ENCODE measurements around the gene TNIK.

Gene TNIK

DNA sequence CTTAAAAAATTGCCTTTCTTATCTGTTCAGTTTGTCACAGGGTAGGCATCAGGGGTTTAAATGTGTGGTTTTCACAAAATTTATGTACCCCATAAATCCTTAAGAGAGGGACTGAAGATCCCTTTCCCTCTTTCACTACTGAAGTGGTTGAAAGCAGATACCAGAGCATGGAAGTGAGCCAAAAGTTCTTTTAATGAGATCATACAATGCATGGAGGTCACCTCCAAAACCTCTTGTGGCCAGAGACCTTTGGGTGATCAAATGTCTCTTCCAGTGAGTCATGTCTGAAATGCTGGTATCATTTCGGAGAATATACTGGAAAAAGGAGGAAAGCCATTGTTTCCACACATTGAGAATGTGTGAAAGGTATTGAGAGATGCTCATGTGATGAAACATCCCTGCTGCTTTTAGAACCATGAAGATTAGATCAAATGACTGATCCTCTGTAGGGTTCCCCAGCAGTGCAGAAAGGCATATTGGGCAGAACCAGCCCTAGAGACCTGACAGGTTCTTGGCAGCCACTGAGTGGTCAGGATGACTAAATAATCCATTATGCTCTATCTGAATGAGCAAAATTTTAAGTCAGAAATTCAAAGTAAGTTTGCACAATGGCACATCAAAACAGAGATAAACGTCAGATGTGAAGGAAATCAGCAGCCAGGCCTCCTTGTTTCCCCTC, 267.9 kb downstream of the TNIK start:
- DNase-seq (ENCODE audit: low read depth): peak; percentile 68
- H3K9me3 ChIP-seq (ENCODE audit: control insufficient read depth, low read length): no peaks in the 10 kb centered on the region
- H3K4me1 ChIP-seq (ENCODE audit: control insufficient read depth, insufficient read depth, low read length): peaks cover 11% of the 10 kb centered on the region
- no peaks in the 10 kb centered on the region for H3K36me3 ChIP-seq (ENCODE audit: control insufficient read depth, insufficient read depth, low read length, severe bottlenecking)
- H3K9ac ChIP-seq (ENCODE audit: low read length): no peak overlapping the region
- no peaks in the 10 kb centered on the region for H3K27me3 ChIP-seq (replicated peaks; ENCODE audit: control insufficient read depth, insufficient read depth, low read length)
- H3K4me3 ChIP-seq (ENCODE audit: low read length): no peak overlapping the region

DNA sequence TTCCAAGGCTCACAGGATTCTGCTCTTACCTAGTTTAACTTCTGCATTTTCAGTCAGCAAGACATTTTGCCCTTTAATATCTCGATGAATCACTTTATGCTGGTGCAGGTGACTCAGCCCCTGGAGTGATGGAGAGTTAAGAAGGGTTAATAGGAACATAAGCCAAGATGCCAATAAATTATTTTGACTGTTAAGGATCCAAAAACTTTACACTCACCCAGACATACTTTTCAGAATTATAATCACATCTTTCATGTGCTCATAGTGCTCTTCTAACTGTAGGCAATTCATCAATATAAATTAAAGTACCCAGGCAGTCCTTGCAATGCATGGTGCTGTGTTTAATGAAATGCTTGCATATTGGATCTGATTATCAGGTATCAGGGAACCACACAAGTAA, 269.5 kb downstream of the TNIK start:
- H3K36me3 ChIP-seq (ENCODE audit: control insufficient read depth, insufficient read depth, low read length, severe bottlenecking): no peaks in the 10 kb centered on the region
- peaks cover 26% of the 10 kb centered on the region for H3K4me1 ChIP-seq (ENCODE audit: control insufficient read depth, insufficient read depth, low read length)
- no peak overlapping the region for H3K4me3 ChIP-seq (ENCODE audit: low read length)
- no peak for DNase-seq (ENCODE audit: low read depth)
- H3K27me3 ChIP-seq (replicated peaks; ENCODE audit: control insufficient read depth, insufficient read depth, low read length): no peaks in the 10 kb centered on the region
- no peaks in the 10 kb centered on the region for H3K9me3 ChIP-seq (ENCODE audit: control insufficient read depth, low read length)
- no peak overlapping the region for H3K9ac ChIP-seq (ENCODE audit: low read length)

DNA sequence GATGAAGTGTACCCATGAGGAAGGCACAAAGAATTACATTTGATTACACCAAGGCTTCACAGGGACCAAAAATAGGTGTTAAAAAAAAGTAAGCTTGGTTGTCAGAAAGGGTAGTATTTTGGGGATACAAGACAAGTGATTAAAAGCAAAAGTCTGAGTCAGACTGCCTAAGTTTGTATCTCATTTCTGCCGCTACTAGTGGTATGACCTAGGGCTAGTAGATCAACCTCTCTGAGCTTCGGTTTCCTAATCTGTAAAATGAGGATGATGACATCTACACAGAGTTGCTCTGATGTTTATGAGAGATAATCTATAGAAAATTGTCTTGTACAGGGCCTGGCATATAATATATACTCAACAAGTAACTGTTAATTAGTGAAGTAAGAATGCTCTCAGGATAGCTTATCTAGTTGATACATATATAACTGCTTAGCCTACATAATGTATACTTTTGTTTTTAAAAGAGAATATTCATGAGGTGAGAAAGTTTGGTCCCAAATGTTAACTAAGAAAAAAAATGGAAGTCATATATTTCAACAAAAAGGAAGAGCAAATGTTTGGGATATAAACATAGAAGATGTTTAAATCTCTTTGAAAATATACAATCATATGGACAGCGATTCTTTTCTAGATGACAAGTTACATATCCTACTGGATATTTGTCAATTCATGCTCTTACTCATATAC, 270.7 kb downstream of the TNIK start:
- Histone ChIP-seq H3K27me3 (replicated peaks; ENCODE audit: control insufficient read depth, insufficient read depth, low read length) (no peaks in the 10 kb centered on the region), H3K4me1 (ENCODE audit: control insufficient read depth, insufficient read depth, low read length) (peaks cover 26% of the 10 kb centered on the region), H3K9ac (ENCODE audit: low read length) (no peak overlapping the region), H3K4me3 (ENCODE audit: low read length) (no peak overlapping the region), H3K9me3 (ENCODE audit: control insufficient read depth, low read length) (no peaks in the 10 kb centered on the region), H3K36me3 (ENCODE audit: control insufficient read depth, insufficient read depth, low read length, severe bottlenecking) (no peaks in the 10 kb centered on the region)
- no peak for DNase-seq (ENCODE audit: low read depth)

DNA sequence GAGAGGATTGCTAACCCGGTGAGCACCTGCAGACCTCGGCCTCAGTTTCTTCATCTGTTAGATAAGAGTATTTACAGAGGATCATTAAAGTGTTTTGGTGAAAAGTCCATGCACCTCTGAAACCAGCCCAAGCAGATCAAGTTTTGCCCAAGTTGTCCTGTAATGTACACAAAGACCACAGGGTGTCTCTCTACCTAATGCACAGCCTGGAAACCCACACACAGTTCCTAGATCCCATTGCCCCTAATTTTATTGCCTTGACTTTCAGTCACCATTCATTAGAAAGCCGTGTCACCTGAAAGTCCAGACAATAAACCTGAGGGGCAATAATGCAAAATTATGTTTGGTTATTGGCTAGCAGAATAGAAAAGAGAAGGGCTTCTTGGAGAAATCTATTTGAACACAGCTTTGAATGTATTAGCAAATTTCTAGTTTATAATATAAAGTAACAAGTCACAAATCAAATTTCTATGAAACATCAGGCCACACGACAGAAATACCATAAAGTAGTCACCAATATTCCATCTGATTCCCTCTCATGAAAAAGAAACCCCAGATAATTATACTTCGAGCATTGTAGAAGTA, 272.4 kb downstream of the TNIK start:
- peak; percentile 73 for DNase-seq (ENCODE audit: low read depth)
- Histone ChIP-seq H3K9me3 (ENCODE audit: control insufficient read depth, low read length) (no peaks in the 10 kb centered on the region), H3K27me3 (replicated peaks; ENCODE audit: control insufficient read depth, insufficient read depth, low read length) (no peaks in the 10 kb centered on the region), H3K36me3 (ENCODE audit: control insufficient read depth, insufficient read depth, low read length, severe bottlenecking) (no peaks in the 10 kb centered on the region), H3K4me3 (ENCODE audit: low read length) (no peak overlapping the region), H3K9ac (ENCODE audit: low read length) (no peak overlapping the region), H3K4me1 (ENCODE audit: control insufficient read depth, insufficient read depth, low read length) (peaks cover 26% of the 10 kb centered on the region)

DNA sequence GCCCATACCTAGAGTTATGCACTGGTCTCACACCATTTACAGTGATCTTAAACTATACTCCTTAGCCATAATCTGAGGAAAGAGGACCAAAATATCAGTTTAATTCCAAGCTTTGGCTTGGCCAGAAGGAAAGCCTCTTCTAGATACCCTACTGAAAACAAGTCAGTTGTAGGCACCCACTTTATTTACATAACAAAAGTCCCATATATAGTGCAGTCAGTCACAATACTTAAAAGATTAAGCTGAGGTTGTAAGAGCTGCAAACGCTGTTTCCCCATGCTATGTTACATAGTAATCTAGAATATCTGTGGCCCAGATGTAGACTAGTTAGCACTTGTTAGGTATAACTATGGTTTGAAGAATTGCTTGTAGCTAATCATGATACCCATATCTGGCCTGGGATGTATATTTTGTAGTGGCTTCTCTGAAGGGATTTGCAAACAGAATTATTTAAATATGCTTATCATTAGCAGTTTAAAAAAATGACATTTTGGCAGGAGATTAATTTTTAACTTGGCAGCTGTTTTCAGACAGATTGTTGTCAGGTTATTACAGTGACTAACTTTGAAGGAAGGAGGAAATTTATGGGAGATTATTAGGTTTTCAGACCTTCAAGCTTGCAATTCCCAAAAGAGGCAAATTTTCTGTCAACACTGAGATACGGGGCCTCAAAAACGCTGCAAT, 273.2 kb downstream of the TNIK start:
- H3K9ac ChIP-seq (ENCODE audit: low read length): no peak overlapping the region
- no peaks in the 10 kb centered on the region for H3K9me3 ChIP-seq (ENCODE audit: control insufficient read depth, low read length)
- H3K36me3 ChIP-seq (ENCODE audit: control insufficient read depth, insufficient read depth, low read length, severe bottlenecking): no peaks in the 10 kb centered on the region
- DNase-seq (ENCODE audit: low read depth): no peak
- no peaks in the 10 kb centered on the region for H3K27me3 ChIP-seq (replicated peaks; ENCODE audit: control insufficient read depth, insufficient read depth, low read length)
- H3K4me3 ChIP-seq (ENCODE audit: low read length): no peak overlapping the region
- peaks cover 24% of the 10 kb centered on the region for H3K4me1 ChIP-seq (ENCODE audit: control insufficient read depth, insufficient read depth, low read length)

DNA sequence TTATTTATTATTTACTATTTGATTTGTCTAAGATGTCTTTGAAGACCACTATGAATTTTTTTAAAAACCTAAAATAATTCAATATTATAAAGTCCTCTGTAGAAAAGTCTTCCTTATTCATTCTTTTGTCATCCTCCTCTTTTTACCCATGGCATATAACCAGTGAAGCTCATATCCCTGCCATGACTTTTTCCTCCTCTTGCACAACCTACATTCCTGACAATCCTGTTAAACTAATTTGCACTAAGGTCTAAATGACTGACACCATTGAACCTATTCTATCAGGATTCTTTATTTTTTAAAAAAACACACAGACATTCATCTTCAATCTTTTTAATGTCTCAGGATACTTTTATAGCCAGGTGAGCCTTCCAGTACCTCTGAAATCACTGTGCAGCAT, 273.8 kb downstream of the TNIK start:
- Histone ChIP-seq H3K36me3 (ENCODE audit: control insufficient read depth, insufficient read depth, low read length, severe bottlenecking) (no peaks in the 10 kb centered on the region), H3K27me3 (replicated peaks; ENCODE audit: control insufficient read depth, insufficient read depth, low read length) (no peaks in the 10 kb centered on the region), H3K4me1 (ENCODE audit: control insufficient read depth, insufficient read depth, low read length) (peaks cover 24% of the 10 kb centered on the region), H3K4me3 (ENCODE audit: low read length) (no peak overlapping the region), H3K9ac (ENCODE audit: low read length) (no peak overlapping the region), H3K9me3 (ENCODE audit: control insufficient read depth, low read length) (no peaks in the 10 kb centered on the region)
- no peak for DNase-seq (ENCODE audit: low read depth)

DNA sequence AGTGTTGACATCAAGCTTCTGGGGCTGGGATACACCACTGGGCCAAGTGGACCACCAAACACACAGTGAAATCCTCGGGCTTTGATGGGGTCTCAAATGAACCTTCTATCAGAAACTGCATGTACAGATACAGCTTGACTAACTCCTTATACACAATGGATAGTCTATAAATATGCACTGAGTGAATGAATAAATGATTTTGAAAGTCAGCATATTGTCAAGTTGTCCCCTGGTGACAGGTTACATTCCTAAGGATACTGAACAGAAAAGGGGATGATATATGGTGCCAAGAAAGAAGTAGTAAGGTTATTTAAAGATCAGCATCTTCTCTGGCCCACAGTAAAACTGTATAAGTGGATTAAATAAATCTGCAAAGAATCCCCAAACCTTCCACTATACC, 274.2 kb downstream of the TNIK start:
- H3K9me3 ChIP-seq (ENCODE audit: control insufficient read depth, low read length): no peaks in the 10 kb centered on the region
- DNase-seq (ENCODE audit: low read depth): no peak
- H3K9ac ChIP-seq (ENCODE audit: low read length): no peak overlapping the region
- no peaks in the 10 kb centered on the region for H3K36me3 ChIP-seq (ENCODE audit: control insufficient read depth, insufficient read depth, low read length, severe bottlenecking)
- H3K4me1 ChIP-seq (ENCODE audit: control insufficient read depth, insufficient read depth, low read length): peaks cover 24% of the 10 kb centered on the region
- H3K27me3 ChIP-seq (replicated peaks; ENCODE audit: control insufficient read depth, insufficient read depth, low read length): no peaks in the 10 kb centered on the region
- H3K4me3 ChIP-seq (ENCODE audit: low read length): no peak overlapping the region

DNA sequence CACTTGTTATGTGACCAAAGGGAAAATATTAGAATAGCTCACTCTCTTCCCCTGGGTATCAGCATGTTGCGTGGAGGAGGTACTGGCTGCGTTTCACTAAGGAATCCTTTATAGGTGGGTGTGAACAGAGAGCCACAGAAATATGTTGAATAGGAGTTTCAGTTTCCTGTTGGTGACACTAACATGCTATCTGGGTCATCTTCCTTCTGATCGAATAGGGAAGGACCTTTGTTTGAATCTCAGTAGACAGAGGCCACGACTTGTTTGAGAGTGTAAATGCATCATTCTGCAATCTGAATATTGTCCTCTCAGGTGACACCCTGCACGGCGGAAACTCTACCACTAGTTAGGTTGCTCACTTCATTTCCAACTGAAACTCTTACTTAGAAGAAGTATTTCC, 275.8 kb downstream of the TNIK start:
- Histone ChIP-seq H3K9ac (ENCODE audit: low read length) (no peak overlapping the region), H3K27me3 (replicated peaks; ENCODE audit: control insufficient read depth, insufficient read depth, low read length) (no peaks in the 10 kb centered on the region), H3K4me1 (ENCODE audit: control insufficient read depth, insufficient read depth, low read length) (peaks cover 24% of the 10 kb centered on the region), H3K9me3 (ENCODE audit: control insufficient read depth, low read length) (no peaks in the 10 kb centered on the region), H3K4me3 (ENCODE audit: low read length) (no peak overlapping the region), H3K36me3 (ENCODE audit: control insufficient read depth, insufficient read depth, low read length, severe bottlenecking) (no peaks in the 10 kb centered on the region)
- no peak for DNase-seq (ENCODE audit: low read depth)

DNA sequence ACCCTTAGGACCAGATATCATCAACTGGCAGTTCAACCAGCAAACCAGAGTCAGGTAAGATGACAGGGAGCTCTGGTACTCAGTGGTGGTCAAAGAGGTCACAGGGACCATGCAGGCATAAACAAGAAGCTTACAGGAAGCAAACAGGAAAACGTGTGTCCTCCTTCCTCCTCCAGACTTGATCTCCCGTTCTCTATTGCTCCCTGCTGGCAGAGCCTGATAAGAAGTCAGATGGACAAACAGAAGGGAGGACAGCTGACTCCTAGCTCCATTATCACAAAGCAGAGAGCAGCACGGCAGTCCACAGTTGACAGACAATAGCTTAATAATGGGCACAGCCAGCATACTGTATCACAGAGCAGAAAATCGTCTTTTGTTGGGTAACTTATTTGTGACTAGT, 277.2 kb downstream of the TNIK start:
- Histone ChIP-seq H3K9me3 (ENCODE audit: control insufficient read depth, low read length) (no peaks in the 10 kb centered on the region), H3K36me3 (ENCODE audit: control insufficient read depth, insufficient read depth, low read length, severe bottlenecking) (no peaks in the 10 kb centered on the region), H3K27me3 (replicated peaks; ENCODE audit: control insufficient read depth, insufficient read depth, low read length) (no peaks in the 10 kb centered on the region), H3K4me3 (ENCODE audit: low read length) (no peak overlapping the region), H3K4me1 (ENCODE audit: control insufficient read depth, insufficient read depth, low read length) (peaks cover 32% of the 10 kb centered on the region), H3K9ac (ENCODE audit: low read length) (no peak overlapping the region)
- DNase-seq (ENCODE audit: low read depth): peak; percentile 59

DNA sequence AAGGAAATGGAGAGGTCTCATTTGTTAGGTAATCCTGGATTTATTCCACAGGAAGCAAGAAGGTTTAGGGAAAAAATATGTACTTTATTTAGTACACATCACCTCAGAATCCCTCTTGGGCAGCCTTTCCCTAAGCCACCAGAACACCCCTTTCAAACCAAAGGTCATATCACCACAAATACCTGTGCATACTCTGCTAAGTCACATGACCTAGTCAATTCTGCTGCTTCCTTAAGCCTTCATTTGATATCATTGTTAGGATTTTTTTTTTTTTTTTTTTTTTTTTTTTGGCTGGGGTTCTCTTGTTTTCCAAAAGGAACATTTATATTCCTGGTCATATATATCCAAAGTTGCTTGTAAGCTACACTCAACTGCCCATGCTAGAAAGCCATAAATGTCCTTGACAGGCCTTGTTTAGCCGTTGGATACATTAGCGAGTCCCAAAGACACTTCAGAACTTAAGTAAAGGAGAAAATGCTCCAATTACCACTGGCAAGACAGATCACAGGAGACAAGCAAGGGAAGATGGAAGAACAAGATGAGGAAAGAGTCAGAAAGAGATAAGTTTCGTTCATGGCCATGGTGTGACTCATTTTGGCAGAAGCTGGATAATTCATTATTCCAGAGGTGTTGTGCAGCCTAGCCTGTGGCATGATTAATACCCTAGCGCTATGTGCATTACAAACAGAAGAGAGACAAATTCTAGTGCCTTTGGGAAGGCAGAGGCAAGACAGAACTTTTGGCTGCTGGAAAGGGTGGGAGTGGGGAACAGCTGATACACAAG, 278.1 kb downstream of the TNIK start:
- no peak for DNase-seq (ENCODE audit: low read depth)
- H3K27me3 ChIP-seq (replicated peaks; ENCODE audit: control insufficient read depth, insufficient read depth, low read length): no peaks in the 10 kb centered on the region
- no peak overlapping the region for H3K9ac ChIP-seq (ENCODE audit: low read length)

DNA sequence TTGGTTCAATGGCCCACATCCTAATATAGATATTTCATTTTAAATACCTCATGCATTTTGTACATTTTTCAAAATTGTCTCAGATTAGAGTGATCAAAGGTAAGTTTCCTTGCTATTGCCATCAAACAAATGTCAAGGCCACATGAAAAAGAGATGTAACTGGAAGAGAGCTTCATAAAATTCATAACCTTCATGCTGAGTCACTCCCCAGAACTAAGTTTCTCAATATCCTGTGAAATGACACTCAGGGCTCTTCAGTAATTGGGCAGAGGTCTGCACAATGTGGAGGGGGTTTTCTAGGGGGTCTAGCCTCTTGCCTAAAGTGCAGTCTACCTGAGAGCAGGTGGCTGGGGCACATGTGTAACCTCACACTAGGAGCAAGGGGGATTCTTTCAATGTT, 281.5 kb downstream of the TNIK start:
- no peaks in the 10 kb centered on the region for H3K36me3 ChIP-seq (ENCODE audit: control insufficient read depth, insufficient read depth, low read length, severe bottlenecking)

More for the DNA sequence above, 278.1 kb downstream of the TNIK start:
- H3K4me3 ChIP-seq (ENCODE audit: low read length): no peak overlapping the region
- H3K4me1 ChIP-seq (ENCODE audit: control insufficient read depth, insufficient read depth, low read length): peaks cover 27% of the 10 kb centered on the region
- no peaks in the 10 kb centered on the region for H3K9me3 ChIP-seq (ENCODE audit: control insufficient read depth, low read length)
- no peaks in the 10 kb centered on the region for H3K36me3 ChIP-seq (ENCODE audit: control insufficient read depth, insufficient read depth, low read length, severe bottlenecking)

More for the DNA sequence above, 281.5 kb downstream of the TNIK start:
- Histone ChIP-seq H3K9me3 (ENCODE audit: control insufficient read depth, low read length) (no peaks in the 10 kb centered on the region), H3K4me3 (ENCODE audit: low read length) (no peak overlapping the region), H3K27me3 (replicated peaks; ENCODE audit: control insufficient read depth, insufficient read depth, low read length) (no peaks in the 10 kb centered on the region), H3K4me1 (ENCODE audit: control insufficient read depth, insufficient read depth, low read length) (peaks cover 27% of the 10 kb centered on the region), H3K9ac (ENCODE audit: low read length) (no peak overlapping the region)
- DNase-seq (ENCODE audit: low read depth): peak; percentile 36

All from adipocyte (in vitro differentiated cells).